Aorta (tissue), 4 donors: ENCODE measurements around the gene TRIM61. TPM values are rescaled to one million over a fixed set of nuclear protein-coding genes. Genes with fewer than 3 reads are reported as not detected.

ENCODE experiments used
- polyA plus RNA-seq, 2 donors: library from polyadenylated mRNA; stranded (reverse); fragments of 200-250 nt; gene quantifications; one replicate each; pipeline ENCODE4 v1.2.3, GENCODE V29; 2013
- total RNA-seq, 2 donors: library from RNA; stranded (reverse); fragmentation: NEBNext Ultra II Directional; extraction: Animal tissue kit (Norgen Biotek cat#: 25700); gene quantifications; one replicate each; pipeline ENCODE4 v1.2.1, GENCODE V29; 2021
- donor health status: healthy with polysubstance abuse.
- donor health status: Bipolar disorder and iron deficiency.
- donor health status: DM: no; HTN: no; CAD: no.
- donor health status: DM: yes; HTN: yes; CAD: no.

Gene TRIM61
- total and polyA plus RNA-seq, 4 donors = 0.50 to 0.94 (median 0.69) TPM

Other genes starting within 250 kb of the TRIM61 start
- gene SMIM31, start 223.5 kb downstream of the TRIM61 start, total RNA-seq = not detected
- gene SMIM31, start 223.5 kb downstream of the TRIM61 start, polyA plus RNA-seq = 1 to 10 TPM in 1 of 2 donors, not detected in 1; 5.5 TPM
- gene APELA, start 100.5 kb downstream of the TRIM61 start, total RNA-seq = not detected
- gene APELA, start 100.5 kb downstream of the TRIM61 start, polyA plus RNA-seq = not detected
- not detected for gene TRIM60, start 54.3 kb upstream of the TRIM61 start, total RNA-seq
- gene TRIM60, start 54.3 kb upstream of the TRIM61 start, polyA plus RNA-seq = not detected
- not detected for gene TRIM75, start 76.2 kb upstream of the TRIM61 start, total RNA-seq
- not detected for gene TRIM75, start 76.2 kb upstream of the TRIM61 start, polyA plus RNA-seq
- gene TMEM192, start 135.2 kb upstream of the TRIM61 start, total RNA-seq = 10 to 100 TPM; 14.2 to 16.0 TPM
- gene TMEM192, start 135.2 kb upstream of the TRIM61 start, polyA plus RNA-seq = 1 to 10 TPM; 4.9 to 9.0 TPM
- 10 to 100 TPM; 28.2 to 29.8 TPM for gene KLHL2, start 229.9 kb upstream of the TRIM61 start, total RNA-seq
- 10 to 100 TPM; 15.1 to 40.3 TPM for gene KLHL2, start 229.9 kb upstream of the TRIM61 start, polyA plus RNA-seq